ENCODE results near the gene CDK17. TPM values are rescaled to one million over a fixed set of nuclear protein-coding genes. Genes with fewer than 3 reads are reported as not detected.

Gene CDK17
- total and polyA plus RNA-seq, 12 donors, result 8.5 to 32.4 (median 21.0) TPM

DNA sequence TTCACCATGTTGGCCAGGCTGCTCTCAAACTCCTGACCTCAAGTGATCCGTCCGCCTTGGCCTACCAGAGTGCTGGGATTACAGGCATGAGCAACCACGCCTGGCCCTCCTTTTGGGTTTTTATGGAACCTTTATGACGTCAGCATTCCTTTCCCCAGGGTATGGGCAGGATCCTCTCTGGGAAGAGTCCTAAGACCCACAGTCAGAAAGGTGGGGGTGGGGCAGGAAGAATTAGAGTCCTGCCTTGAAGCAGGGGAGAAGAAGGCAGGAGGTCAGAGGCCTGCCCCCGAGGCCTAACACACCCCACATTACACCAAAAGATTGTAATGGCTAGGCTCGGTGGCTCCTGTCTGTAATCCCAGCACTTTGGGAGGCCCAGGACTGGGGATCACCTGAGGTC, 30.8 kb upstream of the CDK17 start:
- TF ChIP-seq, protein P1, sequence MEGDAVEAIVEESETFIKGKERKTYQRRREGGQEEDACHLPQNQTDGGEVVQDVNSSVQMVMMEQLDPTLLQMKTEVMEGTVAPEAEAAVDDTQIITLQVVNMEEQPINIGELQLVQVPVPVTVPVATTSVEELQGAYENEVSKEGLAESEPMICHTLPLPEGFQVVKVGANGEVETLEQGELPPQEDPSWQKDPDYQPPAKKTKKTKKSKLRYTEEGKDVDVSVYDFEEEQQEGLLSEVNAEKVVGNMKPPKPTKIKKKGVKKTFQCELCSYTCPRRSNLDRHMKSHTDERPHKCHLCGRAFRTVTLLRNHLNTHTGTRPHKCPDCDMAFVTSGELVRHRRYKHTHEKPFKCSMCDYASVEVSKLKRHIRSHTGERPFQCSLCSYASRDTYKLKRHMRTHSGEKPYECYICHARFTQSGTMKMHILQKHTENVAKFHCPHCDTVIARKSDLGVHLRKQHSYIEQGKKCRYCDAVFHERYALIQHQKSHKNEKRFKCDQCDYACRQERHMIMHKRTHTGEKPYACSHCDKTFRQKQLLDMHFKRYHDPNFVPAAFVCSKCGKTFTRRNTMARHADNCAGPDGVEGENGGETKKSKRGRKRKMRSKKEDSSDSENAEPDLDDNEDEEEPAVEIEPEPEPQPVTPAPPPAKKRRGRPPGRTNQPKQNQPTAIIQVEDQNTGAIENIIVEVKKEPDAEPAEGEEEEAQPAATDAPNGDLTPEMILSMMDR (IDR thresholded peaks at IDR 0.05), result no peak
- no peaks in the 10 kb centered on the region for H3K36me3 ChIP-seq
- H3K4me3 ChIP-seq, result no peak overlapping the region
- no peaks in the 10 kb centered on the region for H3K27me3 ChIP-seq
- no peak overlapping the region for H3K27ac ChIP-seq
- no peaks in the 10 kb centered on the region for H3K9me3 ChIP-seq
- intact Hi-C loops (cut with DNase I), result no loop called here
- 87 to 90% methylated on average over 6 of the region's 6 CpGs for WGBS, 2 donors
- H3K4me1 ChIP-seq, result peaks cover 0 to 39% (median 18%) of the 10 kb centered on the region in 9 donors
- ATAC-seq, result no peak
- DNase-seq, result no peak

DNA sequence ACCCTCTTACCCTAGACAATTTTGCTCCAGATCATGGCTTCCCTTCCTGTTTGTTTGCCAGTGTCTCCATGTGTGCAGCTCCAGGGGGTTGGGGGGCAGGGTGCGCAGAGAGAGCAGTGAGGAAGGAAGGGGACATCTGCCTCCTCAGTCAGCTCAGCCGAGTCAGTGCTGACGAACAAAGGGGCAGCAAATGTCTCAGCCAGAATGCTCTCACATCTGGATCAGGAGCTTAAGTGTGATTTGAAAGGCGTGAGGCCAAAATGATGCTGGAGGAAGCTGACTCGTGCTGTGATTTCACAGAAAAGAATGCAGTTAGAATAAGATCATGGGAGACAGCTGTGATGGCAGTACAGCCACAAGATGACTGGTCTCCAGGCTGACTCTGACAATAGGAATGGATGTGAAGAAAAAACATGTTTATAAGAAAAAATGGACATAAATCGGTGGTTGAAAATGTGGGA, 27.1 kb upstream of the CDK17 start:
- WGBS, 2 donors, result 31 to 37% methylated on average over 6 of the region's 6 CpGs
- H3K27me3 ChIP-seq, result no peaks in the 10 kb centered on the region
- no peak overlapping the region for H3K4me3 ChIP-seq
- peaks cover 0 to 38% (median 18%) of the 10 kb centered on the region in 9 donors for H3K4me1 ChIP-seq
- peak overlapping the region in 9 of 10 donors; percentile 45 to 91 (median 76) for H3K27ac ChIP-seq
- H3K9me3 ChIP-seq, result no peaks in the 10 kb centered on the region
- ATAC-seq (peak; percentile 80 to 98 (median 90)), DNase-seq (peak; percentile 51 to 80)
- TF ChIP-seq, protein P1 (IDR thresholded peaks at IDR 0.05), result no peak
- intact Hi-C loops (cut with DNase I), result loop anchor here in 3 of 10 donors (2.0 to 10.0 kb wide), 2 partner anchors 18 to 68 kb away; no protein-coding TSS in a partner anchor
- no peaks in the 10 kb centered on the region for H3K36me3 ChIP-seq

DNA sequence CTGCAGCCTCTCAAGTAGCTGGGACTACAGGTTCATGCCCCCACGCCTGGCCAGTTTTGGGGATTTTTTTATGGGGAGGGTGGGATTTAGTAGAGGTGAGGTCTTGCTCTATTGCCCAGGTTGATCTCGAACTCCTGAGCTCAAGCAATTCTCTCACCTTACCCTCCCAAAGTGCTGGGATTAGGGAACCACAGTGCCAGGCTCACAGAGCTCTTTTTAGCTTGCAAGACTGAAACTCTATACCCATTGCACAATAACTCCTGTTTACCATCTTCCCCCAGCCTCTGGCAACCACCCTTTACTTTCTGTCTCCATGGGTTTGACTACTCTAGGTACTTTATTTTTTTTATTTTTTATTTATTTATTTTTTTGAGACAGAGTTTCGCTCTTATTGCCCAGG, 25.7 kb upstream of the CDK17 start:
- Histone ChIP-seq H3K36me3 (no peaks in the 10 kb centered on the region), H3K9me3 (no peaks in the 10 kb centered on the region), H3K4me1 (peaks cover 0 to 46% (median 18%) of the 10 kb centered on the region in 9 donors), H3K27ac (peak overlapping the region in 2 of 10 donors; percentile 83 to 91), H3K27me3 (no peaks in the 10 kb centered on the region), H3K4me3 (no peak overlapping the region)
- no peak for DNase-seq
- ATAC-seq, result no peak
- 93 to 95% methylated on average over 3 of the region's 3 CpGs for WGBS, 2 donors
- intact Hi-C loops (cut with DNase I), result loop anchor here in 3 of 10 donors (2.0 to 10.0 kb wide), 2 partner anchors 19 to 69 kb away; no protein-coding TSS in a partner anchor
- TF ChIP-seq, protein P1 (IDR thresholded peaks at IDR 0.05), result no peak

DNA sequence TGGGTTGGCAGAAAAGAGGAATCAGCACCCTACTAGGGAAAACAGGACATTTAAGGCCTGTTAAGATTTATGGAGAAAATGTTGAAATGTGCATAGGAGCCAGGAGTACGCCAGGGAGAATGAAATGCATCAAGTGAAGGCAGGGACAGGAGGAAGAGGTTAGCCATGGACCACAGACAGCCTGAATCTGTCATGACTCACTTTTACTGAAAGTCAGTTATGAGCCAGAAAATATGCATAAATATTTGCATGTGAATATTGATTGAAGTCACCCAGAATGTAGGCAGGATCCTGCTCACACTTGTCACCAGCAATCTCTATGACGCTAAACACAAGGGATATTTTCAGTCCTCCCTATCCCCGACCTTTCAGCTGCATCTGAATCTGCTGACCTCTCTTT, 25.1 kb upstream of the CDK17 start:
- Histone ChIP-seq H3K4me1 (peaks cover 0 to 51% (median 18%) of the 10 kb centered on the region in 9 donors), H3K4me3 (no peak overlapping the region), H3K27ac (peak overlapping the region in 1 of 10 donors; percentile 91), H3K36me3 (no peaks in the 10 kb centered on the region), H3K9me3 (no peaks in the 10 kb centered on the region), H3K27me3 (no peaks in the 10 kb centered on the region)
- TF ChIP-seq, protein P1 (IDR thresholded peaks at IDR 0.05), result no peak
- ATAC-seq (no peak), DNase-seq (no peak)
- intact Hi-C loops (cut with DNase I), result loop anchor here in 2 of 10 donors (10.0 kb wide), 1 partner anchor 69 kb away; no protein-coding TSS in a partner anchor
- 81 to 84% methylated on average over 3 of the region's 3 CpGs for WGBS, 2 donors

Measured in heart right ventricle (tissue), 16 donors.